Glutamatergic neuron (in vitro differentiated cells): ENCODE data around the gene CALM3. TPM values are rescaled to one million over a fixed set of nuclear protein-coding genes. Genes with fewer than 3 reads are reported as not detected.

ENCODE experiments used
- DNase-seq: peaks from one replicate; pipeline ENCODE4 v3.0.0; 2022
- H3K27ac Mint-ChIP-seq: one replicate; pipeline ENCODE4 v1.8.0; 2020; ENCODE audit warnings: mild to moderate bottlenecking, mixed read lengths, inconsistent platforms; ENCODE audit not compliant: unreplicated experiment
- H3K27me3 Mint-ChIP-seq: one replicate; pipeline ENCODE4 v1.8.0; 2020; ENCODE audit warnings: mild to moderate bottlenecking, moderate library complexity, mixed read lengths, inconsistent platforms; ENCODE audit not compliant: unreplicated experiment
- H3K36me3 Mint-ChIP-seq: one replicate; pipeline ENCODE4 v1.8.0; 2020; ENCODE audit warnings: mild to moderate bottlenecking, mixed read lengths, inconsistent platforms; ENCODE audit not compliant: unreplicated experiment
- H3K4me1 Mint-ChIP-seq: one replicate; pipeline ENCODE4 v1.8.0; 2020; ENCODE audit warnings: mild to moderate bottlenecking, low read depth, mixed read lengths, inconsistent platforms; ENCODE audit not compliant: unreplicated experiment
- H3K4me3 Mint-ChIP-seq: one replicate; pipeline ENCODE4 v1.8.0; 2020; ENCODE audit warnings: mild to moderate bottlenecking, mixed read lengths, inconsistent platforms; ENCODE audit not compliant: unreplicated experiment
- H3K9me3 Mint-ChIP-seq: one replicate; pipeline ENCODE4 v1.8.0; 2020; ENCODE audit warnings: mild to moderate bottlenecking, moderate library complexity, mixed read lengths, inconsistent platforms; ENCODE audit not compliant: unreplicated experiment
- CTCF ChIP-seq: fragments of 200-600 bp; sonication (generic); IDR thresholded peaks from one replicate; pipeline ENCODE4 v1.5.0; 2021; ENCODE audit not compliant: partially characterized antibody, unreplicated experiment
- total RNA-seq: library from RNA; stranded (reverse); fragmentation: NEBNext Ultra II Directional; extraction: Animal tissue kit (Norgen Biotek cat#: 25700); gene quantifications from one replicate; pipeline ENCODE4 v1.2.1, GENCODE V29; 2021; ENCODE audit not compliant: unreplicated experiment

The CALM3 gene
- total RNA-seq, 1 donor from 2014 or later: 845 TPM

GRCh38 chr19:46586294-46586693 lies 14.8 kb upstream of the CALM3 start:
- no peak for DNase-seq
- no peak overlapping the region for H3K27ac Mint-ChIP-seq
- H3K9me3 Mint-ChIP-seq: peaks cover 4% of the 10 kb centered on the region
- TF ChIP-seq CTCF: no peak
- no peaks in the 10 kb centered on the region for H3K4me1 Mint-ChIP-seq
- no peaks in the 10 kb centered on the region for H3K36me3 Mint-ChIP-seq
- H3K27me3 Mint-ChIP-seq: peaks cover 2% of the 10 kb centered on the region
- no peak overlapping the region for H3K4me3 Mint-ChIP-seq

- DNase-seq: no peak
- no peaks in the 10 kb centered on the region for H3K4me1 Mint-ChIP-seq
- no peak for TF ChIP-seq CTCF
- peaks cover 2% of the 10 kb centered on the region for H3K27me3 Mint-ChIP-seq
- no peak overlapping the region for H3K27ac Mint-ChIP-seq
- H3K4me3 Mint-ChIP-seq: no peak overlapping the region
- peaks cover 4% of the 10 kb centered on the region for H3K9me3 Mint-ChIP-seq
- H3K36me3 Mint-ChIP-seq: no peaks in the 10 kb centered on the region
Observed at GRCh38 chr19:46587861-46588260, 13.3 kb upstream of the CALM3 start.

- H3K9me3 Mint-ChIP-seq: peaks cover 5% of the 10 kb centered on the region
- no peak for TF ChIP-seq CTCF
- no peak overlapping the region for H3K27ac Mint-ChIP-seq
- no peaks in the 10 kb centered on the region for H3K4me1 Mint-ChIP-seq
- DNase-seq: no peak
- no peak overlapping the region for H3K4me3 Mint-ChIP-seq
- H3K36me3 Mint-ChIP-seq: no peaks in the 10 kb centered on the region
- no peaks in the 10 kb centered on the region for H3K27me3 Mint-ChIP-seq
Observed at GRCh38 chr19:46591254-46591653, 9.9 kb upstream of the CALM3 start.

GRCh38 chr19:46591870-46592269 lies 9.3 kb upstream of the CALM3 start:
- H3K27me3 Mint-ChIP-seq: no peaks in the 10 kb centered on the region
- no peak for TF ChIP-seq CTCF

GRCh38 chr19:46596008-46596407 lies 5.1 kb upstream of the CALM3 start:
- Mint-ChIP-seq H3K27me3 (peaks cover 11% of the 10 kb centered on the region), H3K27ac (no peak overlapping the region), H3K9me3 (peaks cover 22% of the 10 kb centered on the region), H3K36me3 (peaks cover 18% of the 10 kb centered on the region), H3K4me3 (no peak overlapping the region), H3K4me1 (no peaks in the 10 kb centered on the region)
- DNase-seq: no peak
- no peak for TF ChIP-seq CTCF

More at GRCh38 chr19:46591870-46592269, 9.3 kb upstream of the CALM3 start:
- Mint-ChIP-seq H3K9me3 (peaks cover 4% of the 10 kb centered on the region), H3K4me1 (no peaks in the 10 kb centered on the region), H3K27ac (no peak overlapping the region), H3K36me3 (no peaks in the 10 kb centered on the region), H3K4me3 (no peak overlapping the region)
- no peak for DNase-seq
